HepG2 (cell line): Measurements from ENCODE around the gene SERTAD1. TPM values are rescaled to one million over a fixed set of nuclear protein-coding genes. Genes with fewer than 3 reads are reported as not detected.

ENCODE experiments used
- ATAC-seq: fragments of 200-7000 bp; cut with Tn5 transposase; 3 replicates; pipeline ENCODE4 v1.9.1; 2020; ENCODE audit warnings: mild to moderate bottlenecking, moderate library complexity
- BruUV-seq: library from RNA; stranded (reverse); fragments of 400-500 nt; replicated peaks from 2 replicates; lab custom pipeline; 2021; lab: Mats Ljungman, UMichigan
- CTCF ChIA-PET: fragments of 300-600 bp; formaldehyde crosslinking; extraction: SDS; loops from one replicate; lab custom pipeline; 2021; ENCODE audit warnings: low total read pairs, inconsistent platforms, low intra/inter-chr PET ratio; lab: Yijun Ruan, JAX
- POLR2A ChIA-PET: fragments of 350-600 bp; sonication (Branson Sonifier 250); formaldehyde crosslinking; loops from one replicate; lab custom pipeline; 2020; ENCODE audit warnings: antibody characterized with exemption, inconsistent platforms; lab: Yijun Ruan, JAX
- DNase-seq: peaks from one replicate; pipeline ENCODE4 v3.0.0-alpha.2; 2015; ENCODE audit warnings: low spot score
- FAIRE-seq: peaks from 3 replicates; lab custom pipeline; 2011; peaks lifted over from hg19 to GRCh38; lab: Jason Lieb, UNC
- H2AFZ ChIP-seq: one replicate; pipeline ENCODE4 v1.6.1; 2011; ENCODE audit warnings: low read length, inconsistent platforms
- H3K27ac ChIP-seq: fragments of 300-600 bp; 3 replicates; pipeline ENCODE4 v1.8.0; 2011; ENCODE audit warnings: mixed run types, mild to moderate bottlenecking, mixed read lengths, low read length, inconsistent platforms; ENCODE audit not compliant: insufficient read depth; ENCODE audit errors: extremely low read length
- H3K27me3 ChIP-seq, 2 experiments: fragments of 200-600 bp in 1 of 2; 2 replicates in 1 of 2; 3 replicates in 1 of 2; pipeline versions ENCODE4 v1.6.0 to v1.8.0; 2011; ENCODE audit warnings: low read length in 2 of 2, mild to moderate bottlenecking in 2 of 2, moderate library complexity in 2 of 2, inconsistent platforms in 1 of 2; ENCODE audit not compliant: insufficient read depth in 2 of 2, control insufficient read depth in 1 of 2
- H3K36me3 ChIP-seq, 2 experiments: fragments of 200-600 bp in 1 of 2; replicated peaks in 1 of 2; 2 replicates in 1 of 2; 3 replicates in 1 of 2; pipeline versions ENCODE4 v1.5.1 to v1.8.0; 2011; ENCODE audit warnings: low read length in 2 of 2, inconsistent platforms in 1 of 2; ENCODE audit not compliant: insufficient read depth in 2 of 2, control insufficient read depth in 1 of 2
- H3K4me1 ChIP-seq: 2 replicates; pipeline ENCODE4 v1.5.1; 2012; ENCODE audit warnings: low read length, inconsistent platforms; ENCODE audit not compliant: insufficient read depth
- H3K4me2 ChIP-seq: 2 replicates; pipeline ENCODE4 v1.6.0; 2011; ENCODE audit warnings: low read depth, low read length, inconsistent platforms
- H3K4me3 ChIP-seq, 3 experiments: fragments of 200-600 bp in 1 of 3; sonication (generic), shearing (Covaris generic) in 1 of 3; replicated peaks in 1 of 3; 2 replicates each; pipeline ENCODE4 v1.5.1; 2011 to 2016; ENCODE audit warnings: low read length in 3 of 3, inconsistent platforms in 2 of 3, low read depth in 2 of 3, mild to moderate bottlenecking in 2 of 3, control low read depth in 1 of 3, mixed read lengths in 1 of 3; ENCODE audit not compliant: insufficient read depth in 1 of 3
- H3K79me2 ChIP-seq: one replicate; pipeline ENCODE4 v1.6.1; 2011; ENCODE audit warnings: low read length, inconsistent platforms; ENCODE audit not compliant: insufficient read depth
- H3K9ac ChIP-seq: 2 replicates; pipeline ENCODE4 v1.6.0; 2011; ENCODE audit warnings: mild to moderate bottlenecking, low read depth, low read length, inconsistent platforms; ENCODE audit not compliant: insufficient read depth
- H3K9me3 ChIP-seq: 2 replicates; pipeline ENCODE4 v1.5.1; 2012; ENCODE audit warnings: mild to moderate bottlenecking, low read length
- H4K20me1 ChIP-seq: 2 replicates; pipeline ENCODE4 v1.6.0; 2011; ENCODE audit warnings: inconsistent platforms, mild to moderate bottlenecking, low read length, moderate library complexity; ENCODE audit not compliant: insufficient read depth
- CHCHD3 ChIP-seq: sonication (generic); formaldehyde crosslinking; IDR thresholded peaks from 2 replicates; pipeline ENCODE4 v1.8.0; 2022; ENCODE audit warnings: mild to moderate bottlenecking, missing genetic modification reagents, moderate library complexity
- CREM ChIP-seq, 2 experiments: sonication (generic) in 1 of 2; formaldehyde crosslinking in 1 of 2; IDR thresholded peaks; 2 replicates each; pipeline versions ENCODE4 v1.4.0 to v1.6.1; 2016 to 2020; ENCODE audit warnings: antibody characterized with exemption in 1 of 2, mild to moderate bottlenecking in 1 of 2, missing genetic modification reagents in 1 of 2
- HOXA5 ChIP-seq: sonication (generic); formaldehyde crosslinking; IDR thresholded peaks from 2 replicates; pipeline ENCODE4 v1.4.0; 2020; ENCODE audit warnings: missing genetic modification reagents
- MED1 ChIP-seq: sonication (generic); formaldehyde crosslinking; IDR thresholded peaks from 2 replicates; pipeline ENCODE4 v1.4.0; 2020; ENCODE audit warnings: missing genetic modification reagents
- MIER3 ChIP-seq: IDR thresholded peaks from 2 replicates; pipeline ENCODE4 v1.6.1; 2016; ENCODE audit warnings: missing compliant biosample characterization, borderline replicate concordance
- PHF8 ChIP-seq: sonication (generic); formaldehyde crosslinking; IDR thresholded peaks from 2 replicates; pipeline ENCODE4 v1.5.0; 2020; ENCODE audit warnings: missing genetic modification reagents
- RBM22 ChIP-seq: fragments of 200-400 bp; formaldehyde crosslinking; optimal IDR thresholded peaks from 2 replicates; pipeline ENCODE3; 2017; ENCODE audit warnings: mild to moderate bottlenecking, low read length, moderate library complexity
- TRIM24 ChIP-seq: sonication (generic); formaldehyde crosslinking; IDR thresholded peaks from 2 replicates; pipeline ENCODE4 v1.8.0; 2022; ENCODE audit warnings: mild to moderate bottlenecking, missing genetic modification reagents
- WIZ ChIP-seq: sonication (generic); formaldehyde crosslinking; IDR thresholded peaks from 2 replicates; pipeline ENCODE4 v1.5.1; 2020; ENCODE audit warnings: mild to moderate bottlenecking, missing genetic modification reagents
- ZBTB42 ChIP-seq: sonication (generic); formaldehyde crosslinking; IDR thresholded peaks from 2 replicates; pipeline ENCODE4 v1.5.0; 2020; ENCODE audit warnings: mild to moderate bottlenecking, missing genetic modification reagents
- ZNF235 ChIP-seq: sonication (generic); formaldehyde crosslinking; IDR thresholded peaks from 2 replicates; pipeline ENCODE4 v1.8.1; 2023; ENCODE audit warnings: mild to moderate bottlenecking, missing genetic modification reagents, borderline replicate concordance
- ZNF430 ChIP-seq: sonication (generic); formaldehyde crosslinking; IDR thresholded peaks from 2 replicates; pipeline ENCODE4 v1.9.0; 2021; ENCODE audit warnings: mild to moderate bottlenecking, missing genetic modification reagents
- ZNF629 ChIP-seq: sonication (generic); formaldehyde crosslinking; conservative IDR thresholded peaks from 2 replicates; pipeline ENCODE4 v1.5.0; 2020; ENCODE audit warnings: missing genetic modification reagents
- ZNF841 ChIP-seq: sonication (generic); formaldehyde crosslinking; IDR thresholded peaks from 2 replicates; pipeline ENCODE4 v1.8.1; 2023; ENCODE audit warnings: missing genetic modification reagents, borderline replicate concordance
- WGBS: methylation state at CpG from one replicate; pipeline ENCODE4 v1.1.6; 2017; ENCODE audit warnings: low lambda C conversion rate; 5-methylcytosine and 5-hydroxymethylcytosine counted together
- in situ Hi-C: cut with HindIII; loops from 2 replicates; pipeline ENCODE4 v1.10.0; 2017; ENCODE audit warnings: low pct_unique_long_range_greater_than_20kb; ENCODE audit not compliant: extremely low pct_ligation_motif_present
- intact Hi-C: fragments of 100-400 bp; cut with micrococcal nuclease; formaldehyde crosslinking; loops from one replicate; pipeline ENCODE4 v1.10.0; 2022; ENCODE audit not compliant: unreplicated experiment
- polyA plus RNA-seq, 8 experiments: library from polyadenylated mRNA; depleted of rRNA in 3 of 8; stranded (reverse) in 7 of 8; unstranded in 1 of 8; fragments of >200 nt; fragmentation: Illumina TruSeq in 4 of 8; extraction: Trizol in 4 of 8; gene quantifications; 2 replicates each; pipeline versions ENCODE4 v1.2.1 to v1.2.3, GENCODE V29; 2011 to 2016; ENCODE audit warnings: low read depth in 4 of 8, missing spikeins in 1 of 8, mixed read lengths in 1 of 8; ENCODE audit not compliant: insufficient read depth in 1 of 8
- total RNA-seq, 5 experiments: library from RNA; depleted of rRNA; stranded (reverse); fragments of >200 nt; fragmentation: Illumina TruSeq; extraction: Trizol; gene quantifications; 2 replicates each; pipeline ENCODE4 v1.2.3, GENCODE V29; 2016; ENCODE audit warnings: low read depth in 1 of 5
- TF ChIP-seq, protein P1 (sequence below): sonication (generic); formaldehyde crosslinking; IDR thresholded peaks from 2 replicates; pipeline ENCODE4 v1.4.0; 2020; ENCODE audit warnings: missing genetic modification reagents
- TF ChIP-seq, protein P2 (sequence below): sonication (generic); formaldehyde crosslinking; IDR thresholded peaks from 2 replicates; pipeline ENCODE4 v1.4.0; 2020; ENCODE audit warnings: missing genetic modification reagents, borderline replicate concordance
- TF ChIP-seq, protein P3 (sequence below): sonication (generic); formaldehyde crosslinking; IDR thresholded peaks from 2 replicates; pipeline ENCODE4 v1.5.1; 2020; ENCODE audit warnings: mild to moderate bottlenecking, missing genetic modification reagents, borderline replicate concordance

Gene SERTAD1
- total and polyA plus RNA-seq, 2 of the 13 experiments (the other 11 are each of a cell fraction or from before 2014, with no cell fraction given): 4.3 to 4.5 TPM

DNA sequence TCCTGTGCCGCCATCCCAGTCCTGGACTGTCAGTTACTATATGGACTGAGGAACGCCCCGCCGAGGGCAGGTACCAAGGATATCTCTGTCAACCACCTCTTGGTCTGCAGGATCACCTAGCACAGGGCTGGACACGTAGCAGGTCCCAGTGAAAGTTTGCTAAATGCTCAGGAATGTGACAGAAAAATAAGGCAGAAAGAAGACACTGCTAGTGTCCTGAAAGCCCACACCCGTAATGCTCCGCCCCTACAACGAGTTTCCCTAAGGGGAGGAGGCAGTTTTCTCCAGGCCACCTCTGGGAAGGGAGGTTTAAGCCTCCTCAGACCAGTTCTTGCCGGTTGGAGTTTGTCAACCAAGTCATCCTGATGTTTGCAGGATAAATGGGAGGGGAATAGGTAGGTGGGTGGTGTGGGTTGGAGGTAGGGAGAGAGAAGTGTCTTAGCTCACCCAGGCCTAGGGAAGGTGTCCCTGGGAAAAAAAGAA, 20.0 kb upstream of the SERTAD1 start:
- no peak overlapping the region for H3K4me2 ChIP-seq
- no TSS peak for BruUV-seq
- peaks cover 12% of the 10 kb centered on the region for H3K4me1 ChIP-seq
- ChIA-PET CTCF (no interaction called here), POLR2A (interaction anchor here (4.6 kb wide), 1 partner anchor 25 kb away, joined by 50 read pairs; no protein-coding TSS in a partner anchor)
- in situ Hi-C loops (no loop called here), intact Hi-C loops (loop anchor here (2.0 kb wide), 2 partner anchors 19 to 25 kb away; partner anchors contain the start of gene BLVRB)
- DNase-seq: no peak
- H3K27ac ChIP-seq: no peak overlapping the region
- peaks cover 7 to 17% of the 10 kb centered on the region in 2 experiments; a peak in 4 of 5 replicates for H3K36me3 ChIP-seq
- H3K9ac ChIP-seq: no peak overlapping the region
- no peaks in the 10 kb centered on the region for H3K9me3 ChIP-seq
- no peak for ATAC-seq
- no peak for FAIRE-seq
- H3K4me3 ChIP-seq: no peak overlapping the region
- no peak overlapping the region for H2AFZ ChIP-seq
- peaks cover 0 to 5% of the 10 kb centered on the region in 2 experiments; a peak in 1 of 5 replicates for H3K27me3 ChIP-seq
- 85% methylated on average over 9 of the region's 9 CpGs for WGBS
- H4K20me1 ChIP-seq: peaks cover 13% of the 10 kb centered on the region
- peaks cover 27% of the 10 kb centered on the region for H3K79me2 ChIP-seq
- no peak for TF ChIP-seq MED1 (CRISPR knock-in tag)
- TF ChIP-seq TRIM24 (CRISPR knock-in tag): no peak
- TF ChIP-seq MIER3: no peak
- TF ChIP-seq, protein P1, sequence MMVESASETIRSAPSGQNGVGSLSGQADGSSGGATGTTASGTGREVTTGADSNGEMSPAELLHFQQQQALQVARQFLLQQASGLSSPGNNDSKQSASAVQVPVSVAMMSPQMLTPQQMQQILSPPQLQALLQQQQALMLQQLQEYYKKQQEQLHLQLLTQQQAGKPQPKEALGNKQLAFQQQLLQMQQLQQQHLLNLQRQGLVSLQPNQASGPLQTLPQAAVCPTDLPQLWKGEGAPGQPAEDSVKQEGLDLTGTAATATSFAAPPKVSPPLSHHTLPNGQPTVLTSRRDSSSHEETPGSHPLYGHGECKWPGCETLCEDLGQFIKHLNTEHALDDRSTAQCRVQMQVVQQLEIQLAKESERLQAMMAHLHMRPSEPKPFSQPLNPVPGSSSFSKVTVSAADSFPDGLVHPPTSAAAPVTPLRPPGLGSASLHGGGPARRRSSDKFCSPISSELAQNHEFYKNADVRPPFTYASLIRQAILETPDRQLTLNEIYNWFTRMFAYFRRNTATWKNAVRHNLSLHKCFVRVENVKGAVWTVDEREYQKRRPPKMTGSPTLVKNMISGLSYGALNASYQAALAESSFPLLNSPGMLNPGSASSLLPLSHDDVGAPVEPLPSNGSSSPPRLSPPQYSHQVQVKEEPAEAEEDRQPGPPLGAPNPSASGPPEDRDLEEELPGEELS (CRISPR knock-in tag): no peak
- no peak for TF ChIP-seq ZNF629
- TF ChIP-seq CREM (IDR thresholded peaks at IDR 0.05): no peak
- TF ChIP-seq CREM (CRISPR knock-in tag; IDR thresholded peaks at IDR 0.05): no peak
- no peak for TF ChIP-seq ZNF841 (CRISPR knock-in tag)
- no peak for TF ChIP-seq CHCHD3 (CRISPR knock-in tag)
- TF ChIP-seq HOXA5 (CRISPR knock-in tag): no peak
- TF ChIP-seq PHF8 (CRISPR knock-in tag): no peak
- TF ChIP-seq ZBTB42 (CRISPR knock-in tag): no peak
- no peak for TF ChIP-seq ZNF430 (CRISPR knock-in tag)
- TF ChIP-seq, protein P2, sequence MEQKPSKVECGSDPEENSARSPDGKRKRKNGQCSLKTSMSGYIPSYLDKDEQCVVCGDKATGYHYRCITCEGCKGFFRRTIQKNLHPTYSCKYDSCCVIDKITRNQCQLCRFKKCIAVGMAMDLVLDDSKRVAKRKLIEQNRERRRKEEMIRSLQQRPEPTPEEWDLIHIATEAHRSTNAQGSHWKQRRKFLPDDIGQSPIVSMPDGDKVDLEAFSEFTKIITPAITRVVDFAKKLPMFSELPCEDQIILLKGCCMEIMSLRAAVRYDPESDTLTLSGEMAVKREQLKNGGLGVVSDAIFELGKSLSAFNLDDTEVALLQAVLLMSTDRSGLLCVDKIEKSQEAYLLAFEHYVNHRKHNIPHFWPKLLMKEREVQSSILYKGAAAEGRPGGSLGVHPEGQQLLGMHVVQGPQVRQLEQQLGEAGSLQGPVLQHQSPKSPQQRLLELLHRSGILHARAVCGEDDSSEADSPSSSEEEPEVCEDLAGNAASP: no peak
- TF ChIP-seq ZNF235: no peak
- TF ChIP-seq, protein P3, sequence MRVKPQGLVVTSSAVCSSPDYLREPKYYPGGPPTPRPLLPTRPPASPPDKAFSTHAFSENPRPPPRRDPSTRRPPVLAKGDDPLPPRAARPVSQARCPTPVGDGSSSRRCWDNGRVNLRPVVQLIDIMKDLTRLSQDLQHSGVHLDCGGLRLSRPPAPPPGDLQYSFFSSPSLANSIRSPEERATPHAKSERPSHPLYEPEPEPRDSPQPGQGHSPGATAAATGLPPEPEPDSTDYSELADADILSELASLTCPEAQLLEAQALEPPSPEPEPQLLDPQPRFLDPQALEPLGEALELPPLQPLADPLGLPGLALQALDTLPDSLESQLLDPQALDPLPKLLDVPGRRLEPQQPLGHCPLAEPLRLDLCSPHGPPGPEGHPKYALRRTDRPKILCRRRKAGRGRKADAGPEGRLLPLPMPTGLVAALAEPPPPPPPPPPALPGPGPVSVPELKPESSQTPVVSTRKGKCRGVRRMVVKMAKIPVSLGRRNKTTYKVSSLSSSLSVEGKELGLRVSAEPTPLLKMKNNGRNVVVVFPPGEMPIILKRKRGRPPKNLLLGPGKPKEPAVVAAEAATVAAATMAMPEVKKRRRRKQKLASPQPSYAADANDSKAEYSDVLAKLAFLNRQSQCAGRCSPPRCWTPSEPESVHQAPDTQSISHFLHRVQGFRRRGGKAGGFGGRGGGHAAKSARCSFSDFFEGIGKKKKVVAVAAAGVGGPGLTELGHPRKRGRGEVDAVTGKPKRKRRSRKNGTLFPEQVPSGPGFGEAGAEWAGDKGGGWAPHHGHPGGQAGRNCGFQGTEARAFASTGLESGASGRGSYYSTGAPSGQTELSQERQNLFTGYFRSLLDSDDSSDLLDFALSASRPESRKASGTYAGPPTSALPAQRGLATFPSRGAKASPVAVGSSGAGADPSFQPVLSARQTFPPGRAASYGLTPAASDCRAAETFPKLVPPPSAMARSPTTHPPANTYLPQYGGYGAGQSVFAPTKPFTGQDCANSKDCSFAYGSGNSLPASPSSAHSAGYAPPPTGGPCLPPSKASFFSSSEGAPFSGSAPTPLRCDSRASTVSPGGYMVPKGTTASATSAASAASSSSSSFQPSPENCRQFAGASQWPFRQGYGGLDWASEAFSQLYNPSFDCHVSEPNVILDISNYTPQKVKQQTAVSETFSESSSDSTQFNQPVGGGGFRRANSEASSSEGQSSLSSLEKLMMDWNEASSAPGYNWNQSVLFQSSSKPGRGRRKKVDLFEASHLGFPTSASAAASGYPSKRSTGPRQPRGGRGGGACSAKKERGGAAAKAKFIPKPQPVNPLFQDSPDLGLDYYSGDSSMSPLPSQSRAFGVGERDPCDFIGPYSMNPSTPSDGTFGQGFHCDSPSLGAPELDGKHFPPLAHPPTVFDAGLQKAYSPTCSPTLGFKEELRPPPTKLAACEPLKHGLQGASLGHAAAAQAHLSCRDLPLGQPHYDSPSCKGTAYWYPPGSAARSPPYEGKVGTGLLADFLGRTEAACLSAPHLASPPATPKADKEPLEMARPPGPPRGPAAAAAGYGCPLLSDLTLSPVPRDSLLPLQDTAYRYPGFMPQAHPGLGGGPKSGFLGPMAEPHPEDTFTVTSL (CRISPR knock-in tag): no peak
- no peak for TF ChIP-seq WIZ (CRISPR knock-in tag)
- TF ChIP-seq RBM22: no peak
